ENCODE measurements around the gene FKBP10.

Gene FKBP10

GRCh38 chr17:41870627-41871026 is 57.8 kb downstream of the FKBP10 start:
- no peak for TF ChIP-seq Cebpa-rat (IDR thresholded peaks at IDR 0.05)
- Histone ChIP-seq H3K4me1 (peaks cover 0 to 3% (median 0%) of the 10 kb centered on the region in 10 experiments; a peak in 2 of 20 replicates), H3K27me3 (no peaks in the 10 kb centered on the region), H3K27ac (no peak overlapping the region), H3K4me3 (no peak overlapping the region), H3K36me3 (peaks cover 78 to 92% (median 90%) of the 10 kb centered on the region in 11 experiments), H3K9me3 (replicated peaks in 1 of 11) (no peaks in the 10 kb centered on the region), H3K4me2 (no peak overlapping the region), H3K9ac (no peak overlapping the region), H4K20me1 (peaks cover 0 to 33% (median 7%) of the 10 kb centered on the region in 11 experiments; a peak in 8 of 22 replicates)

- TF ChIP-seq Cebpa-rat (IDR thresholded peaks at IDR 0.05) = no peak
- Histone ChIP-seq H3K27ac (no peak overlapping the region), H3K4me1 (no peaks in the 10 kb centered on the region), H3K27me3 (no peaks in the 10 kb centered on the region), H3K36me3 (peaks cover 77 to 97% (median 92%) of the 10 kb centered on the region in 11 experiments), H3K9me3 (replicated peaks in 1 of 11) (peaks cover 0 to 2% (median 0%) of the 10 kb centered on the region in 11 experiments; a peak in 3 of 22 replicates), H3K9ac (no peak overlapping the region), H3K4me2 (no peak overlapping the region), H4K20me1 (peaks cover 0 to 33% (median 7%) of the 10 kb centered on the region in 11 experiments; a peak in 8 of 22 replicates), H3K4me3 (no peak overlapping the region)
Observed at GRCh38 chr17:41871789-41872188, 59.0 kb downstream of the FKBP10 start.

Measured in BLaER1 treated with 17β-estradiol and CSF1 and Interleukin-3, amounts not matched to agents 10 nM and 100 nM (cell line).